ENCODE measurements around the gene HERC6. TPM values are rescaled to one million over a fixed set of nuclear protein-coding genes. Genes with fewer than 3 reads are reported as not detected.

HERC6 gene
- total and polyA plus RNA-seq, 2 experiments from 2014 or later, result 3.4 to 7.3 TPM

- no peak overlapping the region for H3K27ac ChIP-seq (ENCODE audit: low read depth)
- no peak for DNase-seq (ENCODE audit: low spot score)
- H3K27ac Mint-ChIP-seq, result no peak overlapping the region
- 0 out of 2 replicates have a peak, but pooled peaks cover 7% of the 10 kb centered on the region for H3K36me3 ChIP-seq (ENCODE audit: insufficient read depth)
- H3K27me3 ChIP-seq (ENCODE audit: insufficient read depth), result no peaks in the 10 kb centered on the region
- no peaks in the 10 kb centered on the region for H3K27me3 Mint-ChIP-seq (ENCODE audit: insufficient read depth, low read depth, poor library complexity)
- no peaks in the 10 kb centered on the region for H3K4me1 Mint-ChIP-seq
- H3K9me2 ChIP-seq (ENCODE audit: insufficient read depth), result 0 out of 2 replicates have a peak, but pooled peaks cover 5% of the 10 kb centered on the region
- H3K79me2 ChIP-seq (replicated peaks; ENCODE audit: insufficient read depth), result no peaks in the 10 kb centered on the region
- H3K4me3 ChIP-seq, result no peak overlapping the region
- no peak overlapping the region for H3K4me3 Mint-ChIP-seq
- no peaks in the 10 kb centered on the region for H4K20me1 ChIP-seq (replicated peaks; ENCODE audit: insufficient read depth)
- H3K4me1 ChIP-seq (ENCODE audit: insufficient read depth), result no peaks in the 10 kb centered on the region
- TF ChIP-seq CTCF (conservative IDR thresholded peaks at IDR 0.05; ENCODE audit: low read depth in 2 of 2) (no peak), POLR2AphosphoS5 (IDR thresholded peaks at IDR 0.05; ENCODE audit: low read depth) (no peak), ZNF114 (CRISPR knock-in tag; IDR thresholded peaks at IDR 0.05) (no peak), JUNB (IDR thresholded peaks at IDR 0.05; ENCODE audit: unreplicated experiment) (no peak), STAT1 (IDR thresholded peaks at IDR 0.05; ENCODE audit: unreplicated experiment) (no peak), ZNF331 (CRISPR knock-in tag; IDR thresholded peaks at IDR 0.05; ENCODE audit: low read depth) (no peak), EZH2phosphoT487 (IDR thresholded peaks at IDR 0.05; ENCODE audit: unreplicated experiment) (no peak), NANOG (IDR thresholded peaks at IDR 0.05; ENCODE audit: borderline replicate concordance) (no peak), REST (IDR thresholded peaks at IDR 0.05; ENCODE audit: unreplicated experiment) (no peak), EZH2 (IDR thresholded peaks at IDR 0.05; ENCODE audit: low read depth, unreplicated experiment) (no peak), CREB1 (CRISPR knock-in tag; IDR thresholded peaks at IDR 0.05; ENCODE audit: low read depth) (no peak)
- TF ChIP-seq, protein P1, sequence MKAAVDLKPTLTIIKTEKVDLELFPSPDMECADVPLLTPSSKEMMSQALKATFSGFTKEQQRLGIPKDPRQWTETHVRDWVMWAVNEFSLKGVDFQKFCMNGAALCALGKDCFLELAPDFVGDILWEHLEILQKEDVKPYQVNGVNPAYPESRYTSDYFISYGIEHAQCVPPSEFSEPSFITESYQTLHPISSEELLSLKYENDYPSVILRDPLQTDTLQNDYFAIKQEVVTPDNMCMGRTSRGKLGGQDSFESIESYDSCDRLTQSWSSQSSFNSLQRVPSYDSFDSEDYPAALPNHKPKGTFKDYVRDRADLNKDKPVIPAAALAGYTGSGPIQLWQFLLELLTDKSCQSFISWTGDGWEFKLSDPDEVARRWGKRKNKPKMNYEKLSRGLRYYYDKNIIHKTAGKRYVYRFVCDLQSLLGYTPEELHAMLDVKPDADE (IDR thresholded peaks at IDR 0.05), result no peak
- TF ChIP-seq, protein P2, sequence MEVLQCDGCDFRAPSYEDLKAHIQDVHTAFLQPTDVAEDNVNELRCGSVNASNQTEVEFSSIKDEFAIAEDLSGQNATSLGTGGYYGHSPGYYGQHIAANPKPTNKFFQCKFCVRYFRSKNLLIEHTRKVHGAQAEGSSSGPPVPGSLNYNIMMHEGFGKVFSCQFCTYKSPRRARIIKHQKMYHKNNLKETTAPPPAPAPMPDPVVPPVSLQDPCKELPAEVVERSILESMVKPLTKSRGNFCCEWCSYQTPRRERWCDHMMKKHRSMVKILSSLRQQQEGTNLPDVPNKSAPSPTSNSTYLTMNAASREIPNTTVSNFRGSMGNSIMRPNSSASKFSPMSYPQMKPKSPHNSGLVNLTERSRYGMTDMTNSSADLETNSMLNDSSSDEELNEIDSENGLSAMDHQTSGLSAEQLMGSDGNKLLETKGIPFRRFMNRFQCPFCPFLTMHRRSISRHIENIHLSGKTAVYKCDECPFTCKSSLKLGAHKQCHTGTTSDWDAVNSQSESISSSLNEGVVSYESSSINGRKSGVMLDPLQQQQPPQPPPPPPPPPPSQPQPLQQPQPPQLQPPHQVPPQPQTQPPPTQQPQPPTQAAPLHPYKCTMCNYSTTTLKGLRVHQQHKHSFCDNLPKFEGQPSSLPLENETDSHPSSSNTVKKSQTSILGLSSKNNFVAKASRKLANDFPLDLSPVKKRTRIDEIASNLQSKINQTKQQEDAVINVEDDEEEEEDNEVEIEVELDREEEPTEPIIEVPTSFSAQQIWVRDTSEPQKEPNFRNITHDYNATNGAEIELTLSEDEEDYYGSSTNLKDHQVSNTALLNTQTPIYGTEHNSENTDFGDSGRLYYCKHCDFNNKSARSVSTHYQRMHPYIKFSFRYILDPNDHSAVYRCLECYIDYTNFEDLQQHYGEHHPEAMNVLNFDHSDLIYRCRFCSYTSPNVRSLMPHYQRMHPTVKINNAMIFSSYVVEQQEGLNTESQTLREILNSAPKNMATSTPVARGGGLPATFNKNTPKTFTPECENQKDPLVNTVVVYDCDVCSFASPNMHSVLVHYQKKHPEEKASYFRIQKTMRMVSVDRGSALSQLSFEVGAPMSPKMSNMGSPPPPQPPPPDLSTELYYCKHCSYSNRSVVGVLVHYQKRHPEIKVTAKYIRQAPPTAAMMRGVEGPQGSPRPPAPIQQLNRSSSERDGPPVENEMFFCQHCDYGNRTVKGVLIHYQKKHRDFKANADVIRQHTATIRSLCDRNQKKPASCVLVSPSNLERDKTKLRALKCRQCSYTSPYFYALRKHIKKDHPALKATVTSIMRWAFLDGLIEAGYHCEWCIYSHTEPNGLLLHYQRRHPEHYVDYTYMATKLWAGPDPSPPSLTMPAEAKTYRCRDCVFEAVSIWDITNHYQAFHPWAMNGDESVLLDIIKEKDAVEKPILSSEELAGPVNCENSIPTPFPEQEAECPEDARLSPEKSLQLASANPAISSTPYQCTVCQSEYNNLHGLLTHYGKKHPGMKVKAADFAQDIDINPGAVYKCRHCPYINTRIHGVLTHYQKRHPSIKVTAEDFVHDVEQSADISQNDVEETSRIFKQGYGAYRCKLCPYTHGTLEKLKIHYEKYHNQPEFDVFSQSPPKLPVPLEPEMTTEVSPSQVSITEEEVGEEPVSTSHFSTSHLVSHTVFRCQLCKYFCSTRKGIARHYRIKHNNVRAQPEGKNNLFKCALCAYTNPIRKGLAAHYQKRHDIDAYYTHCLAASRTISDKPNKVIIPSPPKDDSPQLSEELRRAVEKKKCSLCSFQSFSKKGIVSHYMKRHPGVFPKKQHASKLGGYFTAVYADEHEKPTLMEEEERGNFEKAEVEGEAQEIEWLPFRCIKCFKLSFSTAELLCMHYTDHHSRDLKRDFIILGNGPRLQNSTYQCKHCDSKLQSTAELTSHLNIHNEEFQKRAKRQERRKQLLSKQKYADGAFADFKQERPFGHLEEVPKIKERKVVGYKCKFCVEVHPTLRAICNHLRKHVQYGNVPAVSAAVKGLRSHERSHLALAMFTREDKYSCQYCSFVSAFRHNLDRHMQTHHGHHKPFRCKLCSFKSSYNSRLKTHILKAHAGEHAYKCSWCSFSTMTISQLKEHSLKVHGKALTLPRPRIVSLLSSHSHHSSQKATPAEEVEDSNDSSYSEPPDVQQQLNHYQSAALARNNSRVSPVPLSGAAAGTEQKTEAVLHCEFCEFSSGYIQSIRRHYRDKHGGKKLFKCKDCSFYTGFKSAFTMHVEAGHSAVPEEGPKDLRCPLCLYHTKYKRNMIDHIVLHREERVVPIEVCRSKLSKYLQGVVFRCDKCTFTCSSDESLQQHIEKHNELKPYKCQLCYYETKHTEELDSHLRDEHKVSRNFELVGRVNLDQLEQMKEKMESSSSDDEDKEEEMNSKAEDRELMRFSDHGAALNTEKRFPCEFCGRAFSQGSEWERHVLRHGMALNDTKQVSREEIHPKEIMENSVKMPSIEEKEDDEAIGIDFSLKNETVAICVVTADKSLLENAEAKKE (CRISPR knock-in tag; IDR thresholded peaks at IDR 0.05), result no peak
- H3F3A ChIP-seq (replicated peaks; ENCODE audit: low read depth), result no peaks in the 10 kb centered on the region
- no peak overlapping the region for H3K4me2 ChIP-seq
- peaks cover 6% of the 10 kb centered on the region; the same call in 2 of the 3 replicates for H3K9me3 Mint-ChIP-seq
- H2AFZ ChIP-seq, result no peak overlapping the region
- no peak for ATAC-seq
- H3K36me3 Mint-ChIP-seq (ENCODE audit: low read depth), result peaks cover 11% of the 10 kb centered on the region; the same call in 2 of the 3 replicates
Observed at GRCh38 chr4:88429401-88429800, 50.7 kb downstream of the HERC6 start.
